ENCODE results near the gene GCHFR. TPM values are rescaled to one million over a fixed set of nuclear protein-coding genes. Genes with fewer than 3 reads are reported as not detected.
A peak's percentile ranks its signal among the peaks of the same experiment; 100 is the strongest.

GCHFR gene
- total RNA-seq, 1 donor from 2014 or later: 1.9 TPM

GRCh38 chr15:40754883-40755811 is 8.7 kb upstream of the GCHFR start, which contains the start of gene RMDN3:
Gene RMDN3 (minus strand): TSS chr15:40755254. CDS start chr15:40754783, 471 bp downstream.
- DNase-seq: peak; percentile 88

GRCh38 chr15:40755812-40756208 is 8.1 kb upstream of the GCHFR start:
- DNase-seq: no peak

- no peak for DNase-seq
Observed at GRCh38 chr15:40756938-40757337, 6.9 kb upstream of the GCHFR start.

GRCh38 chr15:40759961-40760360 is 3.9 kb upstream of the GCHFR start:
- no peak for DNase-seq

- DNase-seq: no peak
Observed at GRCh38 chr15:40762919-40763800, 708 bp upstream of the GCHFR start.

- DNase-seq: no peak
Observed at GRCh38 chr15:40764629-40765103, 798 bp downstream of the GCHFR start.

GRCh38 chr15:40766194-40766815 is 2.4 kb downstream of the GCHFR start:
- no peak for DNase-seq

GRCh38 chr15:40766906-40767837 is 3.3 kb downstream of the GCHFR start:
- no peak for DNase-seq

GRCh38 chr15:40767838-40768500 is 4.1 kb downstream of the GCHFR start:
- no peak for DNase-seq

GRCh38 chr15:40768521-40769273 is 4.8 kb downstream of the GCHFR start:
- no peak for DNase-seq

- peak; percentile 24 for DNase-seq
Observed at GRCh38 chr15:40769274-40770146, 5.6 kb downstream of the GCHFR start, which contains the start of gene C15orf62. Gene C15orf62 (plus strand): TSS chr15:40769980. CDS start chr15:40770496, 516 bp downstream.

GRCh38 chr15:40770147-40770721 is 6.4 kb downstream of the GCHFR start:
- DNase-seq: no peak

GRCh38 chr15:40771242-40771641 is 7.4 kb downstream of the GCHFR start:
- DNase-seq: no peak

GRCh38 chr15:40772014-40772413 is 8.1 kb downstream of the GCHFR start:
- DNase-seq: no peak

- no peak for DNase-seq
Observed at GRCh38 chr15:40773496-40773895, 9.6 kb downstream of the GCHFR start.

GRCh38 chr15:40773902-40774301 is 10.0 kb downstream of the GCHFR start:
- DNase-seq: no peak

- no peak for DNase-seq
Observed at GRCh38 chr15:40775007-40775406, 11.1 kb downstream of the GCHFR start.

All from occipital lobe (tissue), 2 donors.